H1 (cell line): ENCODE data around the gene CHCHD6. TPM values are rescaled to one million over a fixed set of nuclear protein-coding genes. Genes with fewer than 3 reads are reported as not detected.

ENCODE experiments used
- CTCF ChIA-PET: fragments of 300-600 bp; sonication (Branson Sonifier 250); formaldehyde crosslinking; loops from one replicate; lab custom pipeline; 2021; ENCODE audit not compliant: partially characterized antibody; lab: Charles Lee
- POLR2A ChIA-PET: fragments of 300-600 bp; sonication (Branson Sonifier 250); formaldehyde crosslinking; loops from one replicate; lab custom pipeline; 2021; ENCODE audit warnings: inconsistent platforms; ENCODE audit not compliant: partially characterized antibody; lab: Charles Lee
- DNase-seq, 2 experiments: peaks; one replicate each; pipeline versions ENCODE4 v3.0.0 to v3.0.0-alpha.2; 2010 to 2022; ENCODE audit warnings: low spot score in 2 of 2, low read depth in 1 of 2, mixed read lengths in 1 of 2
- FAIRE-seq: peaks from 2 replicates; lab custom pipeline; 2011; peaks lifted over from hg19 to GRCh38; lab: Jason Lieb, UNC
- H2AFZ ChIP-seq: 2 replicates; pipeline ENCODE4 v1.8.1; 2012; ENCODE audit warnings: low read length, inconsistent platforms
- H2AK5ac ChIP-seq: 2 replicates; pipeline ENCODE4 v1.6.1; 2013; ENCODE audit warnings: low read depth, low read length
- H2BK120ac ChIP-seq: replicated peaks from 2 replicates; pipeline ENCODE3; 2013; ENCODE audit warnings: low read depth, low read length, inconsistent platforms
- H2BK12ac ChIP-seq: 2 replicates; pipeline ENCODE4 v1.6.1; 2013; ENCODE audit warnings: low read depth, low read length
- H2BK15ac ChIP-seq: 2 replicates; pipeline ENCODE4 v1.6.1; 2013; ENCODE audit warnings: low read length
- H2BK20ac ChIP-seq: 2 replicates; pipeline ENCODE4 v1.6.1; 2013; ENCODE audit warnings: low read length
- H2BK5ac ChIP-seq: 2 replicates; pipeline ENCODE4 v1.6.1; 2013; ENCODE audit warnings: low read depth, low read length
- H3K14ac ChIP-seq: 2 replicates; pipeline ENCODE4 v1.6.1; 2013; ENCODE audit warnings: inconsistent platforms; ENCODE audit not compliant: insufficient read length
- H3K18ac ChIP-seq: 2 replicates; pipeline ENCODE4 v1.6.1; 2013; ENCODE audit warnings: low read length; ENCODE audit errors: extremely low read depth
- H3K23ac ChIP-seq: 2 replicates; pipeline ENCODE4 v1.6.1; 2013; ENCODE audit warnings: inconsistent platforms; ENCODE audit not compliant: insufficient read length
- H3K23me2 ChIP-seq: 2 replicates; pipeline ENCODE4 v1.6.1; 2013; ENCODE audit warnings: low read depth, low read length
- H3K27ac ChIP-seq: 2 replicates; pipeline ENCODE4 v1.6.1; 2011; ENCODE audit warnings: low read depth, low read length, inconsistent platforms
- H3K27me3 ChIP-seq, 4 experiments: replicated peaks in 1 of 4; 1 replicate in 1 of 4; 2 replicates in 3 of 4; pipeline versions ENCODE4 v1.6.1 to v1.8.1; 2011 to 2013; ENCODE audit warnings: low read length in 3 of 4, mild to moderate bottlenecking in 3 of 4, inconsistent platforms in 2 of 4, mixed read lengths in 2 of 4, moderate library complexity in 1 of 4; ENCODE audit not compliant: control insufficient read depth in 3 of 4, insufficient read depth in 3 of 4; ENCODE audit errors: extremely low read depth in 1 of 4
- H3K36me3 ChIP-seq, 4 experiments: 2 replicates each; pipeline versions ENCODE4 v1.6.1 to v1.8.1; 2011 to 2013; ENCODE audit warnings: mild to moderate bottlenecking in 4 of 4, low read length in 3 of 4, moderate library complexity in 2 of 4, control low read depth in 1 of 4, inconsistent platforms in 1 of 4; ENCODE audit not compliant: insufficient read depth in 4 of 4, control insufficient read depth in 2 of 4
- H3K4ac ChIP-seq: replicated peaks from 2 replicates; pipeline ENCODE3; 2013; ENCODE audit warnings: low read length, low read depth, mixed read lengths, inconsistent platforms; ENCODE audit not compliant: insufficient read length
- H3K4me1 ChIP-seq, 4 experiments: replicated peaks in 1 of 4; 1 replicate in 1 of 4; 2 replicates in 3 of 4; pipeline versions ENCODE4 v1.6.1 to v1.8.1; 2011 to 2013; ENCODE audit warnings: low read length in 3 of 4, inconsistent platforms in 2 of 4, mixed read lengths in 1 of 4; ENCODE audit not compliant: insufficient read depth in 4 of 4, control insufficient read depth in 3 of 4
- H3K4me2 ChIP-seq, 2 experiments: 2 replicates each; pipeline versions ENCODE4 v1.6.1 to v1.8.1; 2011 to 2013; ENCODE audit warnings: low read depth in 2 of 2, low read length in 2 of 2, control low read depth in 1 of 2, inconsistent platforms in 1 of 2, mild to moderate bottlenecking in 1 of 2; ENCODE audit not compliant: insufficient read depth in 1 of 2
- H3K4me3 ChIP-seq, 4 experiments: fragments of 200-600, 300-600 bp in 1 of 4; sonication (generic), shearing (Covaris generic), sonication (Bioruptor Twin) in 1 of 4; 2 replicates each; pipeline versions ENCODE4 v1.5.1 to v1.8.1; 2011 to 2016; ENCODE audit warnings: low read length in 4 of 4, low read depth in 3 of 4, control low read depth in 2 of 4, inconsistent platforms in 2 of 4, mild to moderate bottlenecking in 2 of 4, mixed read lengths in 1 of 4, moderate library complexity in 1 of 4; ENCODE audit not compliant: insufficient read depth in 2 of 4; ENCODE audit errors: extremely low read depth in 1 of 4
- H3K56ac ChIP-seq: replicated peaks from 2 replicates; pipeline ENCODE3; 2013; ENCODE audit warnings: low read depth, mild to moderate bottlenecking, mixed read lengths, low read length, inconsistent platforms; ENCODE audit not compliant: insufficient read length
- H3K79me1 ChIP-seq: 2 replicates; pipeline ENCODE4 v1.6.1; 2013; ENCODE audit warnings: low read depth, low read length, control low read depth
- H3K79me2 ChIP-seq, 2 experiments: 2 replicates each; pipeline versions ENCODE4 v1.6.1 to v1.8.1; 2012 to 2013; ENCODE audit warnings: low read length in 2 of 2, mild to moderate bottlenecking in 2 of 2, inconsistent platforms in 1 of 2; ENCODE audit not compliant: insufficient read depth in 2 of 2, control insufficient read depth in 1 of 2
- H3K9ac ChIP-seq, 4 experiments: replicated peaks in 1 of 4; 1 replicate in 1 of 4; 2 replicates in 3 of 4; pipeline versions ENCODE4 v1.6.1 to v1.8.1; 2011 to 2013; ENCODE audit warnings: low read depth in 3 of 4, low read length in 3 of 4, control low read depth in 2 of 4, mild to moderate bottlenecking in 2 of 4, moderate library complexity in 2 of 4, inconsistent platforms in 1 of 4; ENCODE audit errors: extremely low read depth in 1 of 4
- H3K9me3 ChIP-seq, 2 experiments: 2 replicates each; pipeline versions ENCODE4 v1.6.1 to v1.8.1; 2012 to 2013; ENCODE audit warnings: mild to moderate bottlenecking in 2 of 2, moderate library complexity in 2 of 2, control low read depth in 1 of 2, inconsistent platforms in 1 of 2, low read depth in 1 of 2, low read length in 1 of 2, mixed read lengths in 1 of 2; ENCODE audit not compliant: insufficient read depth in 2 of 2
- H4K20me1 ChIP-seq, 2 experiments: replicated peaks in 1 of 2; 2 replicates each; pipeline versions ENCODE3 to v1.8.1; 2011 to 2013; ENCODE audit warnings: inconsistent platforms in 2 of 2, low read length in 2 of 2, mild to moderate bottlenecking in 1 of 2; ENCODE audit not compliant: insufficient read depth in 2 of 2, control insufficient read depth in 1 of 2
- H4K5ac ChIP-seq: 2 replicates; pipeline ENCODE4 v1.6.1; 2013; ENCODE audit warnings: low read length, low read depth, mixed read lengths, inconsistent platforms; ENCODE audit not compliant: insufficient read length
- H4K8ac ChIP-seq: 2 replicates; pipeline ENCODE4 v1.8.0; 2013; ENCODE audit warnings: mild to moderate bottlenecking, moderate library complexity, low read length, inconsistent platforms; ENCODE audit not compliant: insufficient read depth; ENCODE audit errors: extremely low read depth
- H4K91ac ChIP-seq: replicated peaks from 2 replicates; pipeline ENCODE3; 2013; ENCODE audit warnings: low read length, mixed read lengths, inconsistent platforms; ENCODE audit not compliant: insufficient read length
- CBX5 ChIP-seq: fragments of 300-800, 300-1000 bp; sonication (generic); IDR thresholded peaks from 2 replicates; pipeline ENCODE4 v1.7.1; 2016; ENCODE audit warnings: antibody characterized with exemption, low read length, low read depth
- CBX8 ChIP-seq: fragments of 300-800, 300-1000 bp; sonication (generic); IDR thresholded peaks from 2 replicates; pipeline ENCODE4 v1.7.1; 2016; ENCODE audit warnings: low read depth, low read length, borderline replicate concordance
- CREB1 ChIP-seq: IDR thresholded peaks from 2 replicates; pipeline ENCODE4 v1.6.1; 2012; ENCODE audit warnings: inconsistent platforms
- FOSL1 ChIP-seq: IDR thresholded peaks from 2 replicates; pipeline ENCODE4 v1.6.1; 2011; ENCODE audit warnings: mild to moderate bottlenecking, low read depth, low read length, moderate library complexity; ENCODE audit not compliant: insufficient read depth
- GABPA ChIP-seq: IDR thresholded peaks from 2 replicates; pipeline ENCODE4 v1.6.1; 2011; ENCODE audit warnings: mild to moderate bottlenecking, low read length, moderate library complexity, borderline replicate concordance; ENCODE audit not compliant: insufficient read depth
- JUN ChIP-seq: IDR thresholded peaks from 2 replicates; pipeline ENCODE4 v1.6.1; 2011; ENCODE audit warnings: low read depth, mild to moderate bottlenecking, improper control_type of control experiment, low read length
- KDM5A ChIP-seq: fragments of 200-600 bp; IDR thresholded peaks from 2 replicates; pipeline ENCODE4 v1.7.1; 2012; ENCODE audit warnings: mild to moderate bottlenecking, low read length, inconsistent platforms, mixed read lengths
- NRF1 ChIP-seq: IDR thresholded peaks from 2 replicates; pipeline ENCODE4 v1.6.1; 2011; ENCODE audit warnings: mild to moderate bottlenecking, low read depth, low read length, improper control_type of control experiment
- RAD21 ChIP-seq, 2 experiments: IDR thresholded peaks in 1 of 2; conservative IDR thresholded peaks in 1 of 2; 2 replicates each; pipeline ENCODE4 v1.6.1; 2011; ENCODE audit warnings: low read depth in 2 of 2, low read length in 2 of 2, improper control_type of control experiment in 1 of 2, inconsistent platforms in 1 of 2, mild to moderate bottlenecking in 1 of 2, moderate library complexity in 1 of 2
- SAP30 ChIP-seq: fragments of 300-600 bp; sonication (generic); IDR thresholded peaks from 2 replicates; pipeline ENCODE4 v1.7.1; 2012; ENCODE audit warnings: low read length, moderate library complexity, mild to moderate bottlenecking, inconsistent platforms; ENCODE audit not compliant: insufficient read depth, insufficient replicate concordance
- SIN3A ChIP-seq, 2 experiments: IDR thresholded peaks in 1 of 2; conservative IDR thresholded peaks in 1 of 2; 2 replicates each; pipeline ENCODE4 v1.6.1; 2011 to 2012; ENCODE audit warnings: low read length in 2 of 2, improper control_type of control experiment in 1 of 2, low read depth in 1 of 2, mild to moderate bottlenecking in 1 of 2
- SIRT6 ChIP-seq: IDR thresholded peaks from one replicate; pipeline ENCODE4 v1.7.1; 2012; ENCODE audit warnings: low read length, inconsistent platforms
- SP4 ChIP-seq: IDR thresholded peaks from 2 replicates; pipeline ENCODE4 v1.6.1; 2012; ENCODE audit warnings: low read length, inconsistent platforms
- ZNF274 ChIP-seq: IDR thresholded peaks from 2 replicates; pipeline ENCODE4 v1.7.0; 2012; ENCODE audit warnings: low read length, borderline replicate concordance; ENCODE audit errors: extremely low read depth
- WGBS, 2 experiments: shearing (Covaris generic) in 1 of 2; methylation state at CpG; one replicate each; pipeline versions ENCODE4 v1.1.6 to v1.1.7; 2013 to 2015; ENCODE audit warnings: low lambda C conversion rate in 2 of 2, mixed read lengths in 2 of 2, inconsistent platforms in 1 of 2, low coverage in 1 of 2, missing lambda C conversion rate in 1 of 2; ENCODE audit not compliant: insufficient replicate concordance in 2 of 2, insufficient coverage in 1 of 2, insufficient read length in 1 of 2; ENCODE audit errors: extremely low coverage in 1 of 2, missing lambda C conversion rate in 1 of 2; 5-methylcytosine and 5-hydroxymethylcytosine counted together
- polyA plus RNA-seq, 7 experiments: library from polyadenylated mRNA; depleted of rRNA in 3 of 7; stranded (reverse) in 5 of 7; unstranded in 2 of 7; fragments of >200 nt in 5 of 7; fragments of 200-250 nt in 2 of 7; gene quantifications; 1 replicate in 5 of 7; 2 replicates in 1 of 7; 4 replicates in 1 of 7; pipeline versions ENCODE4 v1.2.1 to v1.2.3, GENCODE V29; 2011 to 2013; ENCODE audit warnings: missing spikeins in 2 of 7, mixed read lengths in 2 of 7
- total RNA-seq: library from RNA; stranded (reverse); fragmentation: NEBNext Ultra II Directional; extraction: Animal tissue kit (Norgen Biotek cat#: 25700); gene quantifications from 2 replicates; pipeline ENCODE4 v1.2.1, GENCODE V29; 2021

CHCHD6 gene
- total and polyA plus RNA-seq, 2 of the 8 experiments (the other 6 are each of a cell fraction or from before 2014, with no cell fraction given) = 32.4 to 37.6 TPM

DNA sequence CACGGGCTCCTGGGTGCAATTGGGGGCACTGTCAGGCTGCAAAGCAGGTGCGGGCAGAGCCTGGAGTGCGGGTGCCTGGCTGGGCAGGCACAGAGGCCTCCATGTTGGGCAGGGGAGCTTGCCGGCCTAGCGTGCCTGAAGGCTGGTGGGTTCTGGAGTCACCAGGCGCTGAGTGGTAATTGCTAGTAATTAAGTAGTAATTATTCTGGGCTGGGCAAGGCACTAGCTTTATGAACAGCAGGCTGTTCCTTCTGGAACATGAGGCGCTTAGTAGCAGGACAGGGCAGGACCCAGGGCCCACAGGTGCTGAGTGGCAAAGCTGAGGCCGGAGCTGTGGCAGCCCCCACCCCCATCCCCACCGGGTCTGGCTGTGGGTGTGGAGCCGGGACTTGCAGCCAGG lies 304.2 kb downstream of the CHCHD6 start:
- H4K5ac ChIP-seq = no peak overlapping the region
- H3K9me3 ChIP-seq = no peaks in the 10 kb centered on the region
- no peak overlapping the region for H3K4ac ChIP-seq
- H3K56ac ChIP-seq = no peak overlapping the region
- H2BK12ac ChIP-seq = no peak overlapping the region
- H3K14ac ChIP-seq = no peak overlapping the region
- H4K20me1 ChIP-seq = peaks cover 3 to 20% of the 10 kb centered on the region in 2 experiments
- no peak overlapping the region for H3K27ac ChIP-seq
- POLR2A ChIA-PET = no interaction called here
- no peak overlapping the region for H2BK120ac ChIP-seq
- H4K8ac ChIP-seq = peak overlapping the region; percentile 85; the same call in 1 of the 2 replicates
- H2AFZ ChIP-seq = no peak overlapping the region
- H3K27me3 ChIP-seq = no peaks in the 10 kb centered on the region
- no peak overlapping the region for H3K4me3 ChIP-seq
- no peaks in the 10 kb centered on the region; a peak in 3 of 7 replicates for H3K4me1 ChIP-seq
- 93% methylated on average over 10 of the region's 10 CpGs; no CpG with 5 or more reads in 1 of the 2 experiments for WGBS, 2 experiments
- H2BK20ac ChIP-seq = no peak overlapping the region
- no peaks in the 10 kb centered on the region for H3K23me2 ChIP-seq
- no peak overlapping the region for H3K18ac ChIP-seq
- peaks cover 0 to 11% (median 6%) of the 10 kb centered on the region in 4 experiments; a peak in 6 of 8 replicates for H3K36me3 ChIP-seq
- no peaks in the 10 kb centered on the region for H3K79me2 ChIP-seq
- no peak for DNase-seq
- H2BK15ac ChIP-seq = no peak overlapping the region
- 0 out of 2 replicates have a peak, but pooled peaks cover 2% of the 10 kb centered on the region for H3K79me1 ChIP-seq
- H4K91ac ChIP-seq = no peak overlapping the region
- H2AK5ac ChIP-seq = no peak overlapping the region
- no peak overlapping the region for H3K9ac ChIP-seq
- H3K23ac ChIP-seq = no peak overlapping the region
- CTCF ChIA-PET = interaction anchor here (1.0 to 1.6 kb wide), 4 partner anchors 10 to 447 kb away, joined by 3 to 4 read pairs (median 3); no protein-coding TSS in a partner anchor
- no peak overlapping the region for H3K4me2 ChIP-seq
- FAIRE-seq = no peak
- no peak overlapping the region; the same call in 1 of the 2 replicates for H2BK5ac ChIP-seq
- no peak for TF ChIP-seq RAD21 (IDR thresholded peaks at IDR 0.05 in 1 of 2, conservative IDR thresholded peaks at IDR 0.05 in 1 of 2; ENCODE audit: low read depth in 2 of 2, low read length in 2 of 2)
- no peak for TF ChIP-seq SP4
- TF ChIP-seq SIN3A (conservative IDR thresholded peaks at IDR 0.05 in 1 of 2, IDR thresholded peaks at IDR 0.05 in 1 of 2; ENCODE audit: low read depth in 1 of 2, low read length in 2 of 2) = no peak
- no peak for TF ChIP-seq CBX5
- no peak for TF ChIP-seq FOSL1
- no peak for TF ChIP-seq CREB1
- TF ChIP-seq KDM5A = no peak
- TF ChIP-seq JUN = no peak
- no peak for TF ChIP-seq SIRT6
- no peak for TF ChIP-seq ZNF274
- no peak for TF ChIP-seq SAP30
- no peak for TF ChIP-seq NRF1
- TF ChIP-seq CBX8 = no peak
- TF ChIP-seq GABPA = no peak
